Cortex of kidney (tissue), 1 donor: Measurements from ENCODE around the gene CDCA7.
"Not testable (repeated sequence)": the region's sequence is repeated elsewhere in the genome, so short reads cannot be mapped to it uniquely, and the experiment has no call there.

Experiments
- DNase-seq: peaks from one replicate; lab custom pipeline; 2025; lab: John Stamatoyannopoulos, UW

The CDCA7 gene

GRCh38 chr2:173358616-173359015, 3.9 kb downstream of the CDCA7 start:
- DNase-seq = no peak

GRCh38 chr2:173359231-173359630, 4.6 kb downstream of the CDCA7 start:
- no peak for DNase-seq

GRCh38 chr2:173370198-173370597, 15.5 kb downstream of the CDCA7 start:
- no peak for DNase-seq

- DNase-seq = no peak
These were observed 16.4 kb downstream of the CDCA7 start for GRCh38 chr2:173371023-173371422.

GRCh38 chr2:173373290-173373689, 18.6 kb downstream of the CDCA7 start:
- no peak for DNase-seq

- DNase-seq = no peak
These were observed 20.0 kb downstream of the CDCA7 start for GRCh38 chr2:173374634-173375033.

- not testable (repeated sequence) for DNase-seq
These were observed 30.9 kb downstream of the CDCA7 start for GRCh38 chr2:173385534-173385933.

GRCh38 chr2:173386021-173386737, 31.5 kb downstream of the CDCA7 start:
- no peak for DNase-seq

GRCh38 chr2:173386738-173387065, 32.0 kb downstream of the CDCA7 start:
- DNase-seq = no peak

GRCh38 chr2:173387079-173387478, 32.4 kb downstream of the CDCA7 start:
- no peak for DNase-seq

GRCh38 chr2:173387660-173388059, 33.0 kb downstream of the CDCA7 start:
- DNase-seq = no peak

- DNase-seq = no peak
These were observed 34.1 kb downstream of the CDCA7 start for GRCh38 chr2:173388795-173389194.

- no peak for DNase-seq
These were observed 35.4 kb downstream of the CDCA7 start for GRCh38 chr2:173390036-173390435.

- no peak for DNase-seq
These were observed 38.1 kb downstream of the CDCA7 start for GRCh38 chr2:173392731-173393130.

- no peak for DNase-seq
These were observed 38.5 kb downstream of the CDCA7 start for GRCh38 chr2:173393186-173393585.

- no peak for DNase-seq
These were observed 39.0 kb downstream of the CDCA7 start for GRCh38 chr2:173393636-173394035.

- no peak for DNase-seq
These were observed 39.7 kb downstream of the CDCA7 start for GRCh38 chr2:173394091-173394974.

- DNase-seq = no peak
These were observed 41.1 kb downstream of the CDCA7 start for GRCh38 chr2:173395567-173396351.

GRCh38 chr2:173397539-173397938, 42.9 kb downstream of the CDCA7 start:
- DNase-seq = no peak

GRCh38 chr2:173399229-173399628, 44.6 kb downstream of the CDCA7 start:
- no peak for DNase-seq

- DNase-seq = no peak
These were observed 46.1 kb downstream of the CDCA7 start for GRCh38 chr2:173400760-173401159.

- no peak for DNase-seq
These were observed 47.1 kb downstream of the CDCA7 start for GRCh38 chr2:173401716-173402326.
